Subcutaneous abdominal adipose tissue (tissue), 5 donors: ENCODE data around the gene PARD3B.

ENCODE experiments used
- H3K27ac ChIP-seq: one replicate; pipeline ENCODE4 v1.7.0; 2013; ENCODE audit warnings: low read depth, mild to moderate bottlenecking, inconsistent platforms, low read length, moderate library complexity
- H3K27me3 ChIP-seq, 5 donors: one replicate each; pipeline ENCODE4 v1.7.0; 2013; ENCODE audit warnings: low read length in 5 of 5, inconsistent platforms in 1 of 5; ENCODE audit not compliant: control insufficient read depth in 5 of 5, insufficient read depth in 4 of 5
- H3K36me3 ChIP-seq, 5 donors: one replicate each; pipeline ENCODE4 v1.7.0; 2013; ENCODE audit warnings: low read length in 5 of 5; ENCODE audit not compliant: control insufficient read depth in 5 of 5, insufficient read depth in 5 of 5
- H3K4me1 ChIP-seq, 5 donors: one replicate each; pipeline ENCODE4 v1.7.0; 2013; ENCODE audit warnings: low read length in 5 of 5, mild to moderate bottlenecking in 3 of 5, moderate library complexity in 1 of 5; ENCODE audit not compliant: control insufficient read depth in 5 of 5, insufficient read depth in 5 of 5
- H3K4me3 ChIP-seq, 5 donors: one replicate each; pipeline ENCODE4 v1.7.0; 2013; ENCODE audit warnings: low read length in 5 of 5, low read depth in 1 of 5
- H3K9ac ChIP-seq, 5 donors: one replicate each; pipeline ENCODE4 v1.7.0; 2013; ENCODE audit warnings: low read length in 5 of 5, mild to moderate bottlenecking in 4 of 5, moderate library complexity in 3 of 5
- H3K9me3 ChIP-seq, 5 donors: one replicate each; pipeline ENCODE4 v1.7.0; 2013; ENCODE audit warnings: low read length in 5 of 5; ENCODE audit not compliant: control insufficient read depth in 5 of 5
- donor health status: healthy.
- donor health status: healthy.
- donor health status: healthy.
- donor health status: healthy.
- donor health status: healthy.

PARD3B gene

DNA sequence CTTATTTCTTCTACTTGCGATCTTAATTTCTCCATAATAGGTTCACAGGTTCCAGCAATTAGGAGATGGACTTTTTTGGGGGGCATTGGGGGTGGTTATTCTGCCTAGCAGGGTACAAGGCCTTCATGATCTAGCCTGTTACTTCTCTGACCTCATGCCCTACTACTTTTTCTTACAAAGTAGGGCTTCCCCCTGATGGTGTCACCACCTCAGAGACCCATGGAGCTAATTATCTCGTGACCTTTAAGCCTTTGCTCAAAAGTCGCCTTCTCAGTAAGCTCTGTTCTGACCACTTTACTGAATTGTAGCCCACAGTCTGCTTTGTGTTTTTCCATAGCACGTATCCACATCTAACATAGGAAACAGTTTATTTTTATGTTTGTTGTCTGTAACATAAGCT lies 458.0 kb downstream of the PARD3B start:
- Histone ChIP-seq H3K4me1 (no peaks in the 10 kb centered on the region), H3K36me3 (no peaks in the 10 kb centered on the region), H3K9me3 (no peaks in the 10 kb centered on the region), H3K27me3 (no peaks in the 10 kb centered on the region), H3K9ac (no peak overlapping the region), H3K4me3 (no peak overlapping the region), H3K27ac (no peak overlapping the region)

DNA sequence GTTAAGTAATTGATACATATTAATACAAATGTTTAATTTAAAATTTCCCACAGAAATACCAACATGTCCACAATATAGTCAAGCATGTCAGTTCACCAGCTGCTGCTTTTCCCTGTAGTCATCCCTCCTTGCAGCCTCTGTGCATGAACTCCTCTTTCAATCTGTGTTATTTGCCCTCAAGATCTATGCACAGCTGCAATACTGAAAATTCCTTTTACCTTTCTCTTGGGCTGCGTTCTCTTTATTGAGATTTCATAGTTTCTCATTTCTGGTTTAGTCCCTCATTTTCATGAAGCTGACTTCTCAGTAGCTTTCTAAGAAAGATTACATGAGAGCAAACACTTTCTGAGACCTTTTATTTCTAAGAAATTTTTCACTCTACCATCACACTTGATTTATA lies 464.9 kb downstream of the PARD3B start:
- Histone ChIP-seq H3K9ac (no peak overlapping the region), H3K36me3 (no peaks in the 10 kb centered on the region), H3K9me3 (no peaks in the 10 kb centered on the region), H3K4me1 (peaks cover 0 to 14% (median 0%) of the 10 kb centered on the region in 5 donors), H3K4me3 (no peak overlapping the region), H3K27ac (no peak overlapping the region), H3K27me3 (no peaks in the 10 kb centered on the region)

DNA sequence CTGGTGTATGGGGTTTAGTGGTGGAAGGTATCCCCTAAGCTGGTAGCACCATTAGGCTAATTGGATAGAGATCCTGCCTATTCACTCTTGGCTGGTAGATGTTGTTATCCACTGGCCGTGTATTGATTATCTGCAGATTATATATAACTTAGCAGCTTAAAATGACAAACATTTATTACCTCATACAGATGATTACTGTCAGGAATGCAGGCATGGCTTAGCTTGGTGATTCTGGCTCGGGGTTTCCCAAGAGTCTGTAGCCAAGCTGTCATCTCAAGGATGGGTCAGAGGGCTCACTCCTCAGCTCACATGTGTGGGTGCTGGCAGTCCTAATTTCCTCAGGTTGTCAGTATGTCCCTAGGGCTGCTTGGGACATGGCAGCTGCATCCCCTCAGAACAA lies 465.8 kb downstream of the PARD3B start:
- H3K4me3 ChIP-seq = no peak overlapping the region
- no peak overlapping the region for H3K9ac ChIP-seq
- no peaks in the 10 kb centered on the region for H3K27me3 ChIP-seq
- no peaks in the 10 kb centered on the region for H3K36me3 ChIP-seq
- no peaks in the 10 kb centered on the region for H3K9me3 ChIP-seq
- peaks cover 0 to 14% (median 0%) of the 10 kb centered on the region in 5 donors for H3K4me1 ChIP-seq
- no peak overlapping the region for H3K27ac ChIP-seq

DNA sequence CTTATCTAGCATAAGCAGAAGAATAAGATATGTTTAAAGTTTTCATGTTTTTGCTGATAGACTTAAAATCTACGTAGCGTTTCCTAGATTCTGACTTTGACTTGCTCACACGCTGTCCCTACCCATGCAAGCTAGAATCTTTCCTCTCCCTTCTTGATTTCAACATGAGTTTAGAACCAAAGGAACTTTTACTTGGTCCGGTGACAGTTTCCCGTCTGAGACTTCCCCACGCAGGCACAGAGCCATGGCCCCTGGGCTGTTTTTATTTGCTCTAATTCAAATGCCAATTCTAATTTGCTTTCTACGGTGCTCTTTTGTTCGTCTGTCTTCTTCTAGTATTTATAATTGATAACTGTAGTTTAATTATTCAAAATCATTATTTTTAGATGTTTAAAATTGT lies 467.7 kb downstream of the PARD3B start:
- no peaks in the 10 kb centered on the region for H3K36me3 ChIP-seq
- no peaks in the 10 kb centered on the region for H3K27me3 ChIP-seq
- no peak overlapping the region for H3K27ac ChIP-seq
- no peak overlapping the region for H3K4me3 ChIP-seq
- H3K4me1 ChIP-seq = peaks cover 0 to 14% (median 0%) of the 10 kb centered on the region in 5 donors
- H3K9ac ChIP-seq = no peak overlapping the region
- no peaks in the 10 kb centered on the region for H3K9me3 ChIP-seq

DNA sequence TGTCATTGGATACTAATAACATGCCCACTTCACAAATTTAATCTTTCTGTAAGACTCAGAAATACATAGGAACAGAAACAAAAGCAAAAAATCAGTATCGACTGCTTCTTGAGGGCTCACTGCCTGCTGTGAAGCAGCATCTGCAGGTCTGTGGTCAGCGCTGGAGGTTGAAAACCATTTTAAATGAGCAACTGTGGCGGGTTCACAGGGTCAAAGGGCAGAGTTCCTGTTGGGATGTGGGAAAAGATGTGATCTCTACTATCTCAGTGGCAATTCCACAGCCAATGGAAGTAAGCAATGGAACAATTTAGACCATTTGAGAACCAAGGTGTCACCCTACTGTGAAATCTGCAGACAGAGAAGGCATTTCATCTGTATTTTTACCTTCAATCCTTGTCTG lies 468.3 kb downstream of the PARD3B start:
- H3K9me3 ChIP-seq = no peaks in the 10 kb centered on the region
- H3K4me3 ChIP-seq = no peak overlapping the region
- H3K4me1 ChIP-seq = peaks cover 0 to 14% (median 0%) of the 10 kb centered on the region in 5 donors
- H3K27ac ChIP-seq = no peak overlapping the region
- no peaks in the 10 kb centered on the region for H3K36me3 ChIP-seq
- no peak overlapping the region for H3K9ac ChIP-seq
- H3K27me3 ChIP-seq = no peaks in the 10 kb centered on the region

DNA sequence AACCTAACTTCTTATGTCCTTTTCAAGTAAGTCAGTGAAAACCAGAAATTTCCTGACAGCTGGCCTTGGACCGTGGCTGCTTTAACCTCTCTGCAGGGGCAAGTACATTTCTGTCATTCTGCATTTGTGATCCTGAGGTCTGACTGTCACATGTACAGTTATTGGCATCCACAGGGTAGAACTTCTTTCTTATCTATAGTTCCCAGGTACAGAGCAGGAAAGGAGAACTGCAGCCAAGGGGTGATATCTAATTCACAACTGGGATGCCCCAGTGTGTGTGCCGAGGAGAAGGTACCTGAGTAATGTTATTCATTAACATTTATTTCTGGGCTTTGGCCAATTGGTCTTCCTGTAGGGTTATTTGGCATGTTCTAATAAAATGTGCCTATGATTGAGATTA lies 468.9 kb downstream of the PARD3B start:
- no peak overlapping the region for H3K9ac ChIP-seq
- no peaks in the 10 kb centered on the region for H3K27me3 ChIP-seq
- H3K4me1 ChIP-seq = peaks cover 0 to 14% (median 0%) of the 10 kb centered on the region in 5 donors
- no peaks in the 10 kb centered on the region for H3K9me3 ChIP-seq
- H3K36me3 ChIP-seq = no peaks in the 10 kb centered on the region
- no peak overlapping the region for H3K4me3 ChIP-seq
- no peak overlapping the region for H3K27ac ChIP-seq

DNA sequence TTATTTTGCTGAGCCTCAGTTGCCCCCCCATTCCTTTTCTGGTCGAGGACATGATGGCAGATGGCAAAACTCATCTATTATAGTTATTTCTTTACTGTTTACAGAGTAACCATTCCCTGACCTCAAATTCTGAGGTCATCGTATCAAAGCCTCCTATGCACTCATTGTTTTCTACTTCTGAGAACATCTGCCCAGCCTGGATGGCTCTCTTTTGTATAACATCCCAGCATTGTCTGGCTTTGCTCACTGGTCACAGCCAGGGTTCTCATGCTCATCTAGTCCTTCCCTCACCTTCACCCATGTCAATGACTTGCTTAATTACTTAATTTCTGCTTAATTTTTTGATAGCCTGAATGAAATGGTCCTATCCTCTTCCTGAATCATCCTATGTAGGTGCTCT lies 472.1 kb downstream of the PARD3B start:
- no peaks in the 10 kb centered on the region for H3K27me3 ChIP-seq
- no peaks in the 10 kb centered on the region for H3K36me3 ChIP-seq
- no peak overlapping the region for H3K9ac ChIP-seq
- H3K27ac ChIP-seq = no peak overlapping the region
- peaks cover 0 to 3% (median 0%) of the 10 kb centered on the region in 5 donors for H3K9me3 ChIP-seq
- no peak overlapping the region for H3K4me3 ChIP-seq
- peaks cover 0 to 12% (median 0%) of the 10 kb centered on the region in 5 donors for H3K4me1 ChIP-seq

DNA sequence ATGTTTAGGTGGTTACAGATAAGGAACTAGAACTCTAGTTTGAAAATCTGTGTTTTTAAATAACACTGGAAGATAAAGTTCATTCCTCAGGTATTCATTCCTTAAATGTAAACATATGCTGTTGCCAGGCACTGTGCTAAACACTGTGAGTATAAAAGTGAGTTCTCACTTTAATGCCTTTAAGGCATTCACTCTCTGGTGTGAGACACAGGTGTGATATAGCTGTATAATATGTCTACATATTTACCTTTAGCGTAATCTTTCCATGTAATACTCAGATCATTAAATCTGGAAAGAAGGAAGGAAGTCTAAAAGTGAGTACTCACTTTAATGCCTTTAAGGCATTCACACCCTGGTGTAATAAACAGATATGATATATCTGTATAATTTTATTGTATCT lies 472.6 kb downstream of the PARD3B start:
- Histone ChIP-seq H3K27me3 (no peaks in the 10 kb centered on the region), H3K4me3 (no peak overlapping the region), H3K9ac (no peak overlapping the region), H3K9me3 (peaks cover 0 to 3% (median 0%) of the 10 kb centered on the region in 5 donors), H3K4me1 (peaks cover 0 to 11% (median 0%) of the 10 kb centered on the region in 5 donors), H3K27ac (no peak overlapping the region), H3K36me3 (no peaks in the 10 kb centered on the region)

DNA sequence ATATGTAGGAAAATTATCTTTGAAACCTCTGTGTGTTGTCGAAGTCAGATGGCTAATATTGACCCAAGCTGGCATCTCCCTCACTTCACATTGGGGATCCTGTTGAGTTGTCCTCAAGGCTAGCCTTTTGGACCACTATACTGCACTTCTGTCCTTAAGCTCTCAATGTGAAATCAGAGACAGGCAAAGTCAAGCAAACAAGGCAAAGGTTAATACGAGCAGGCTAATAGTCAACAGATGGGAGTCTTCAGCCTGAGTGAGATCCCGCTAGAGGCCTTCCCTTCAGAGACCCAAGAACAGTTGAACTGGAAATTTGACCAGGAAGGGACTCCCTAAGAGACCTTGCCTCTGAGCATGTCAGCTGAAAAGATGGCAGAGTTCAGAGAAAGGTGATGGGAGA lies 475.4 kb downstream of the PARD3B start:
- no peaks in the 10 kb centered on the region for H3K27me3 ChIP-seq
- no peaks in the 10 kb centered on the region for H3K36me3 ChIP-seq
- no peak overlapping the region for H3K9ac ChIP-seq
- H3K9me3 ChIP-seq = peaks cover 0 to 3% (median 0%) of the 10 kb centered on the region in 5 donors
- peaks cover 4 to 15% (median 6%) of the 10 kb centered on the region in 5 donors for H3K4me1 ChIP-seq
- no peak overlapping the region for H3K4me3 ChIP-seq
- H3K27ac ChIP-seq = no peak overlapping the region

DNA sequence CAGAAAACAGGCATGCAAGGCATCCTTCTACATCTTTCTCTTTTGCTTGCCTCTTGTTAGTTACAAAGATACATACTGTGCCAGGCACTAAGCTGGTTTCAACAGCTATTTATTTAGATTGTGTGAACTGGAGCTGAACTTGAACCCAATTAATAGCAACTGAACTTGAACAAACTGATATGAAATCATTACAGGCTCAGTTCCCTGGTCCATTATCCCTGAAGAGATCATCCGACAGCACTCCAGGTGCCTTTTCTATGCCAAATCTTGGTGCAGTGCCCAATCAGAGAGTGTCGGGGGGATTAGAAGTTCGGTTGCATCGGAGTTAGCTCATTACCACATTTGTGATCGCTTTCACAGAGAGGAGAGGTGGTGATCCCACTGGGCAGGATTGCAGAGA lies 477.6 kb downstream of the PARD3B start:
- H3K4me3 ChIP-seq = no peak overlapping the region
- H3K4me1 ChIP-seq = peaks cover 4 to 17% (median 10%) of the 10 kb centered on the region in 5 donors
- no peak overlapping the region for H3K9ac ChIP-seq
- H3K9me3 ChIP-seq = peaks cover 0 to 3% (median 0%) of the 10 kb centered on the region in 5 donors
- no peaks in the 10 kb centered on the region for H3K36me3 ChIP-seq
- no peak overlapping the region for H3K27ac ChIP-seq
- no peaks in the 10 kb centered on the region for H3K27me3 ChIP-seq
